Fibroblast of the aortic adventitia (primary cell): Measurements from ENCODE around the gene CDCP2. TPM values are rescaled to one million over a fixed set of nuclear protein-coding genes. Genes with fewer than 3 reads are reported as not detected.

ENCODE experiments used
- DNase-seq: peaks from one replicate; pipeline ENCODE4 v3.0.0-alpha.2; 2010; ENCODE audit warnings: low read depth
- H3K4me3 ChIP-seq: 2 replicates; pipeline ENCODE4 v1.5.1; 2011; ENCODE audit warnings: low read depth, mild to moderate bottlenecking, control low read depth, low read length, moderate library complexity
- total RNA-seq: library from RNA; depleted of rRNA; stranded (reverse); fragments of >200 nt; gene quantifications from 2 replicates; pipeline ENCODE4 v1.2.3, GENCODE V29; 2012; ENCODE audit warnings: low replicate concordance
- TF ChIP-seq, protein P1 (sequence below): IDR thresholded peaks from 2 replicates; pipeline ENCODE4 v1.5.1; 2011; ENCODE audit warnings: mild to moderate bottlenecking, low read length, control low read depth, inconsistent platforms; ENCODE audit not compliant: insufficient read depth

Gene CDCP2
- total RNA-seq, 1 donor = not detected

DNA sequence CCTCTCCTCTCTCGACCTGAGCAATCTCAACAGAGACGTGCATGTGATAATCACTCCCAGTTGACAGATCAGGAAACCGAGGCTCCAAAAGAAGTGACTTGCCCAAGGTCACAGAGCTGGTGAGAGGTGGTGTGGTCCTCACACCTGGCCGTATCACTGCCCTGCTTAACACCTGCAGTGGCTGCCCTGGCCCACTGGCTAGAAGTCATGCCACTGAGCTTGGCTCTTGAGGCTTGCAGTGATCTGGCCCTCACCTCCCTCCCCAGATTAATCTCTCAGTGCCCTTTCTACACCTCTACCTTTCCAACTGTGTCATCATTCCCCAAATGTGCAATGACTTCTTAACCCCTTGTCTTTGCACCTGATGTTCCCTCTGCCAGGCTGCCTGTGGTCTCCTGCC is 38.8 kb downstream of the CDCP2 start:
- DNase-seq = no peak
- H3K4me3 ChIP-seq = no peak overlapping the region
- TF ChIP-seq, protein P1, sequence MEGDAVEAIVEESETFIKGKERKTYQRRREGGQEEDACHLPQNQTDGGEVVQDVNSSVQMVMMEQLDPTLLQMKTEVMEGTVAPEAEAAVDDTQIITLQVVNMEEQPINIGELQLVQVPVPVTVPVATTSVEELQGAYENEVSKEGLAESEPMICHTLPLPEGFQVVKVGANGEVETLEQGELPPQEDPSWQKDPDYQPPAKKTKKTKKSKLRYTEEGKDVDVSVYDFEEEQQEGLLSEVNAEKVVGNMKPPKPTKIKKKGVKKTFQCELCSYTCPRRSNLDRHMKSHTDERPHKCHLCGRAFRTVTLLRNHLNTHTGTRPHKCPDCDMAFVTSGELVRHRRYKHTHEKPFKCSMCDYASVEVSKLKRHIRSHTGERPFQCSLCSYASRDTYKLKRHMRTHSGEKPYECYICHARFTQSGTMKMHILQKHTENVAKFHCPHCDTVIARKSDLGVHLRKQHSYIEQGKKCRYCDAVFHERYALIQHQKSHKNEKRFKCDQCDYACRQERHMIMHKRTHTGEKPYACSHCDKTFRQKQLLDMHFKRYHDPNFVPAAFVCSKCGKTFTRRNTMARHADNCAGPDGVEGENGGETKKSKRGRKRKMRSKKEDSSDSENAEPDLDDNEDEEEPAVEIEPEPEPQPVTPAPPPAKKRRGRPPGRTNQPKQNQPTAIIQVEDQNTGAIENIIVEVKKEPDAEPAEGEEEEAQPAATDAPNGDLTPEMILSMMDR = no peak

DNA sequence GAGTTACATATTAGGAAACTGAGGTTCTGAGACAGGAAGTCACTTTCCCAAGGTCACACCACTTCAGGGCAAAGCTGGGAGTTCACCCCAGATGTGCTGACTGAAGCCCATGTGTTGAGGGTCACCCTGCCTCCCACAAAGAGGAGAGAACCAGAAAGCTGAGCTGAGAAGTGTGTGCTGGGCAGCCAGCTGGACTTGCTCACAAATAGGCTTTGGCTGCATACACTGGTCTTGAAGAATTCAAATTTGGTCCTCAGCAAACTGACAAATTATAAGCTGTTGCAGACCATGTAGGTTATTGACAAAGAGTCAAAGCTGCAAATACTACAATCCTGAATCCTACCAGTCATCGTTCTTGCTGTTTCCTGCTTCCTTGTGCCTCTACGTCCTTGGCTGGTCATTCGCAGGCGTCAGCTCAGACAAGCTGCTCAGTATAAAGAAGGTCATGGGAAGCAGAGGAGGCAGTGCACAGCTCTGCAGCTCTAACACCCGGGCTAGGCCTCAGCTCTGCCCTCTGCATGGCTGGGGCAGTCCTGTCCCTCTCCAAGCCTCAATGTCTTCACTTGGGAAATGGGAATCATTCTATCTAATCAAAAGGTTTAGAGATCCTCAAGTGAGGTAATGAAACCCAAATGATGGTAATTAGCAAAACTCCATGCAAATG is 40.0 kb downstream of the CDCP2 start:
- DNase-seq = no peak
- TF ChIP-seq, protein P1 = no peak
- no peak overlapping the region for H3K4me3 ChIP-seq

DNA sequence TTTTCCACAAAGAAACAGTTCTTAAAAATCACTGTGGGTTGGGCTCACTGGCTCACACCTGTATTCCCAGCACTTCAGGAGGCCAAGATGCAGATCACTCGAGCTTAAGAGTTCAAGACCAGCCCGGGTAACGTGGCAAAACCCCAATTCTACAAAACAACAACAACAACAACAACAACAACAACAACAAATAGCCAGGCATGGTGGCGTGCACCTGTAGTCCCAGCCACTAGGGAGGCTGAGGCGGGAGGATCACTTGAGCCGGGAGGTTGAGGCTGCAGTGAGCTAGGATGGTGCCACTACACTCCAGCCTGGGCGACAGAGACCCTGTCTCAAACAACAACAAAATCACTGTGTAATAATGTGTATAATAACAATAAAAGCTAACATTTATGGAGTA is 40.8 kb downstream of the CDCP2 start:
- TF ChIP-seq, protein P1 = no peak
- no peak overlapping the region for H3K4me3 ChIP-seq
- no peak for DNase-seq

DNA sequence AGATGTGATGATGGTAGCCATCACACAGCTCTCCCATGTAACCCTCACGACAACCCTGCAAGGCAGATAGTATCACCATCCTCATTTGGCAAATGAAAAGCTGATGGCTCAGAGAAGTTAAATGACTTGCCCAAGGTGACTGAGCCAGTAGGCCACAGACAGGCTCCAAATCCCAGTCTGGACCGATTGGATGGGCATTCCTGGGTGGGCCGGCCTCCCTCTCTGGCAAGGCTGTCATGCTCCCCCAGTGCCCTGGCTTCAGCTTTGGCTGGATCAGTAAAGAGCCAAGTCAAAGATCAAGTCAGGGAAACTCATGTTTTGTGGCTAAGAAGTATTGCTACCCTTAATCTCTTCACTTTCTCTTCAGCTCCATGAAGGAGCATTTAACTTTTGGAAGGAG is 41.2 kb downstream of the CDCP2 start:
- no peak for DNase-seq

DNA sequence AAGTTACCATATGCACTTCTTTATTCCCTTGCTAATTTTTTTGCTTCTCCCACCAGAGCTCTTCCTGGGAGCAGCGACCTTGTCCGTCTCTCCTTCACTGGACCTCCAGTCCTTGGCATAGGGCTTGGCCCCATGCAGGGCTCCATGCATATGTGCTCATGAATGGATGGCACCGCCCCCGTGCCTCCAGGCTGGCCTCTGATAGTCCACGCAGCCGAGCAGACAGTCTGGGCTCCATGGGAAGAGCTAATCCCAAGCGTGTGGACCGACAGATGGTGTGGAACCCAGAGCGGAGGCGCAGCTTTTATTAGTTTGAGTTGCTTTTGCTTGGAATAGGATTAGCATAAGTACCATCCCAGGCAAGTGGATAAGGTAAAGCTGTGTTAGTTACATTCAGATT is 41.8 kb downstream of the CDCP2 start:
- TF ChIP-seq, protein P1 = no peak
- no peak for DNase-seq
- H3K4me3 ChIP-seq = no peak overlapping the region

More for the DNA sequence above, 41.2 kb downstream of the CDCP2 start:
- TF ChIP-seq, protein P1 = no peak
- H3K4me3 ChIP-seq = no peak overlapping the region

DNA sequence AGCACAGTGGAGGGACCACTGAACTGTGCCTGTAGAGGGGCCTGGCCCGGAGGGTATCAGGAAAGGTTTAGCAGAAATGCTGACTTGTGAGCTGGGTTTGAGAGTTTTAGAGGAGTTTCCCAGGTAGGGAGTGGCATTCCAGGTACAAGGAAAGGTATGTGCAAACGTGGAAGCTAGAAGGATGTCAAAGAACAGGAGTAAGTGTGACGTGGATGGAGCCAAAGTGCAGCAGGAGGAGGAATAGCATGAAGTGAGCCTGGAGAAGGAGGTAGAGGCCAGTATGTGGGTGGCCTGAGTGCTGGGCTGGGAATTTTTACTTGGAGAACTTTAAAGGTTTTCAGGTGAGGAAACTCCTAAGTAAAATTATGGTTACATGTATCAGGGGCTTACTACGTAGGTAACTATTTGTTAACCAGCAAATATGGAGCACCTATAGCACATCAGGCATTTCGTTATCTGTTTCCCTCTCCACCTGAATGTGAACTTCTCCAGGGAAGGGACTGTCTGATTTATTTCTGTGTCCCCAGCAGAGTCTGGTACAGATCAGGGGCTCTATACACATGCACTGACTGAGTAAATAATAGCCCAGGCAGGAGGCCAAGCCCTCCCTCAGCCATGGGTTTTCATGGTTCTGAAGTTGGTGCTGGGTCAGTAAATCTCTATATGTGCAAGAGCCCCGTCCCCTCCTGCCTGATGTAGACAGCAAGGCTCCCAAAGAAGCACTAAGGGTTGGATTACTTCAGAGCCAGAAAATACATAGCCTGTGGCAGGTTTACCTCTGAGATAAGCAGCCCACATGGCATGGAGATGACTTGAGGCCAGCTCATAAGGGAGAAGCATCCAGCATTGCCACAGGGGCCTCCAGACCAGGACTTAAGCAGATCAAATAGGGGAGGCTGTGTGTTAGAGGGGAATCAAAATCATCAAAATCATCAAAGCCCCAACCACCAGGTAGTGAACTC is 43.4 kb downstream of the CDCP2 start:
- H3K4me3 ChIP-seq = no peak overlapping the region
- TF ChIP-seq, protein P1 = no peak
- no peak for DNase-seq
